ENCODE data around the gene ZNF619.

- TF ChIP-seq POLR2AphosphoS5 (IDR thresholded peaks at IDR 0.05; ENCODE audit: low read depth, low read length), result no peak
- TF ChIP-seq, protein P1, sequence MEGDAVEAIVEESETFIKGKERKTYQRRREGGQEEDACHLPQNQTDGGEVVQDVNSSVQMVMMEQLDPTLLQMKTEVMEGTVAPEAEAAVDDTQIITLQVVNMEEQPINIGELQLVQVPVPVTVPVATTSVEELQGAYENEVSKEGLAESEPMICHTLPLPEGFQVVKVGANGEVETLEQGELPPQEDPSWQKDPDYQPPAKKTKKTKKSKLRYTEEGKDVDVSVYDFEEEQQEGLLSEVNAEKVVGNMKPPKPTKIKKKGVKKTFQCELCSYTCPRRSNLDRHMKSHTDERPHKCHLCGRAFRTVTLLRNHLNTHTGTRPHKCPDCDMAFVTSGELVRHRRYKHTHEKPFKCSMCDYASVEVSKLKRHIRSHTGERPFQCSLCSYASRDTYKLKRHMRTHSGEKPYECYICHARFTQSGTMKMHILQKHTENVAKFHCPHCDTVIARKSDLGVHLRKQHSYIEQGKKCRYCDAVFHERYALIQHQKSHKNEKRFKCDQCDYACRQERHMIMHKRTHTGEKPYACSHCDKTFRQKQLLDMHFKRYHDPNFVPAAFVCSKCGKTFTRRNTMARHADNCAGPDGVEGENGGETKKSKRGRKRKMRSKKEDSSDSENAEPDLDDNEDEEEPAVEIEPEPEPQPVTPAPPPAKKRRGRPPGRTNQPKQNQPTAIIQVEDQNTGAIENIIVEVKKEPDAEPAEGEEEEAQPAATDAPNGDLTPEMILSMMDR (IDR thresholded peaks at IDR 0.05), result no peak
- TF ChIP-seq GATA2 (CRISPR knock-in tag; IDR thresholded peaks at IDR 0.05), result no peak
- TF ChIP-seq REST (IDR thresholded peaks at IDR 0.05; ENCODE audit: low read depth, low read length), result no peak
- no peak for TF ChIP-seq YY1 (IDR thresholded peaks at IDR 0.05; ENCODE audit: low read depth)
- no peak for TF ChIP-seq CHD2 (IDR thresholded peaks at IDR 0.05; ENCODE audit: low read length, partially characterized antibody)
- no peak for TF ChIP-seq TEAD4 (IDR thresholded peaks at IDR 0.05; ENCODE audit: borderline replicate concordance, insufficient read depth)
- TF ChIP-seq, protein P2, sequence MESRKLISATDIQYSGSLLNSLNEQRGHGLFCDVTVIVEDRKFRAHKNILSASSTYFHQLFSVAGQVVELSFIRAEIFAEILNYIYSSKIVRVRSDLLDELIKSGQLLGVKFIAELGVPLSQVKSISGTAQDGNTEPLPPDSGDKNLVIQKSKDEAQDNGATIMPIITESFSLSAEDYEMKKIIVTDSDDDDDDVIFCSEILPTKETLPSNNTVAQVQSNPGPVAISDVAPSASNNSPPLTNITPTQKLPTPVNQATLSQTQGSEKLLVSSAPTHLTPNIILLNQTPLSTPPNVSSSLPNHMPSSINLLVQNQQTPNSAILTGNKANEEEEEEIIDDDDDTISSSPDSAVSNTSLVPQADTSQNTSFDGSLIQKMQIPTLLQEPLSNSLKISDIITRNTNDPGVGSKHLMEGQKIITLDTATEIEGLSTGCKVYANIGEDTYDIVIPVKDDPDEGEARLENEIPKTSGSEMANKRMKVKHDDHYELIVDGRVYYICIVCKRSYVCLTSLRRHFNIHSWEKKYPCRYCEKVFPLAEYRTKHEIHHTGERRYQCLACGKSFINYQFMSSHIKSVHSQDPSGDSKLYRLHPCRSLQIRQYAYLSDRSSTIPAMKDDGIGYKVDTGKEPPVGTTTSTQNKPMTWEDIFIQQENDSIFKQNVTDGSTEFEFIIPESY (IDR thresholded peaks at IDR 0.05; ENCODE audit: borderline replicate concordance, low read depth), result no peak
Observed at GRCh38 chr3:40465111-40465407, 11.9 kb upstream of the ZNF619 start.
